GM21447 (cell line): ENCODE measurements around the gene MSANTD2.

Experiments used
- ATAC-seq: cut with Tn5 transposase; IDR thresholded peaks from one replicate; pipeline ENCODE4 v1.9.1; 2021; ENCODE audit not compliant: unreplicated experiment

The MSANTD2 gene

GRCh38 chr11:124754710-124755109, 45.5 kb downstream of the MSANTD2 start:
- ATAC-seq, result no peak

GRCh38 chr11:124754309-124754708, 45.9 kb downstream of the MSANTD2 start:
- ATAC-seq, result no peak

- no peak for ATAC-seq
Measured at GRCh38 chr11:124753624-124754023, 46.6 kb downstream of the MSANTD2 start.

- no peak for ATAC-seq
Measured at GRCh38 chr11:124753205-124753604, 47.0 kb downstream of the MSANTD2 start.

- ATAC-seq, result no peak
Measured at GRCh38 chr11:124752471-124753102, 47.6 kb downstream of the MSANTD2 start.

GRCh38 chr11:124751741-124752470, 48.3 kb downstream of the MSANTD2 start, which contains the start of gene VSIG2:
TSS of gene VSIG2 (minus strand) at chr11:124752255. CDS start at chr11:124752137, 118 bp downstream.
- ATAC-seq, result no peak

GRCh38 chr11:124751391-124751740, 48.8 kb downstream of the MSANTD2 start:
- no peak for ATAC-seq

- ATAC-seq, result no peak
Measured at GRCh38 chr11:124749912-124750311, 50.3 kb downstream of the MSANTD2 start.

- no peak for ATAC-seq
Measured at GRCh38 chr11:124748481-124749343, 51.5 kb downstream of the MSANTD2 start.

GRCh38 chr11:124748100-124748418, 52.1 kb downstream of the MSANTD2 start:
- no peak for ATAC-seq

GRCh38 chr11:124747406-124748099, 52.7 kb downstream of the MSANTD2 start:
- ATAC-seq, result no peak

- peak; percentile 91 for ATAC-seq
Measured at GRCh38 chr11:124746621-124747243, 53.5 kb downstream of the MSANTD2 start.

- peak; percentile 28 for ATAC-seq
Measured at GRCh38 chr11:124745835-124746620, 54.2 kb downstream of the MSANTD2 start.

GRCh38 chr11:124745270-124745834, 54.9 kb downstream of the MSANTD2 start:
- no peak for ATAC-seq

- ATAC-seq, result no peak
Measured at GRCh38 chr11:124743050-124743449, 57.2 kb downstream of the MSANTD2 start.

- no peak for ATAC-seq
Measured at GRCh38 chr11:124742555-124742954, 57.7 kb downstream of the MSANTD2 start.

GRCh38 chr11:124740277-124740882, 59.8 kb downstream of the MSANTD2 start:
- ATAC-seq, result peak; percentile 46

GRCh38 chr11:124739479-124740276, 60.5 kb downstream of the MSANTD2 start, which contains the start of gene NRGN:
TSS of gene NRGN (plus strand) at chr11:124739942. CDS start at chr11:124740085, 143 bp downstream.
- peak; percentile 95 for ATAC-seq
